IPS-15b (cell line): ENCODE measurements around the gene TRIM10.
A peak's percentile ranks its signal among the peaks of the same experiment; 100 is the strongest.

Experiments
- H3K27me3 ChIP-seq: one replicate; pipeline ENCODE4 v1.6.1; 2013; ENCODE audit warnings: low read length; ENCODE audit not compliant: control insufficient read depth, insufficient read depth
- H3K36me3 ChIP-seq: one replicate; pipeline ENCODE4 v1.6.1; 2013; ENCODE audit warnings: low read length; ENCODE audit not compliant: control insufficient read depth, insufficient read depth
- H3K4me1 ChIP-seq: one replicate; pipeline ENCODE4 v1.6.1; 2013; ENCODE audit warnings: mild to moderate bottlenecking, low read length; ENCODE audit not compliant: control insufficient read depth, insufficient read depth
- H3K4me3 ChIP-seq: one replicate; pipeline ENCODE4 v1.5.1; 2013; ENCODE audit warnings: low read depth, low read length
- H3K9ac ChIP-seq: one replicate; pipeline ENCODE4 v1.6.1; 2013; ENCODE audit warnings: low read depth, mild to moderate bottlenecking, low read length
- H3K9me3 ChIP-seq: one replicate; pipeline ENCODE4 v1.6.1; 2013; ENCODE audit warnings: mild to moderate bottlenecking, low read length; ENCODE audit not compliant: control insufficient read depth, insufficient read depth

The TRIM10 gene

GRCh38 chr6:30112402-30112994, 48.5 kb downstream of the TRIM10 start:
- H3K4me3 ChIP-seq = no peak overlapping the region
- no peak overlapping the region for H3K9ac ChIP-seq
- H3K9me3 ChIP-seq = no peaks in the 10 kb centered on the region
- H3K4me1 ChIP-seq = no peaks in the 10 kb centered on the region
- peaks cover 51% of the 10 kb centered on the region for H3K27me3 ChIP-seq
- no peaks in the 10 kb centered on the region for H3K36me3 ChIP-seq

- H3K9me3 ChIP-seq = no peaks in the 10 kb centered on the region
- H3K9ac ChIP-seq = no peak overlapping the region
- no peak overlapping the region for H3K4me3 ChIP-seq
- H3K4me1 ChIP-seq = no peaks in the 10 kb centered on the region
- peaks cover 52% of the 10 kb centered on the region for H3K27me3 ChIP-seq
- no peaks in the 10 kb centered on the region for H3K36me3 ChIP-seq
Observed at GRCh38 chr6:30111266-30111856, 49.6 kb downstream of the TRIM10 start.

- H3K27me3 ChIP-seq = peaks cover 69% of the 10 kb centered on the region
- peaks cover 7% of the 10 kb centered on the region for H3K4me1 ChIP-seq
Observed at GRCh38 chr6:30104661-30105060, 56.4 kb downstream of the TRIM10 start.

GRCh38 chr6:30103872-30104179, 57.2 kb downstream of the TRIM10 start:
- Histone ChIP-seq H3K4me3 (peak overlapping the region; percentile 74), H3K9me3 (no peaks in the 10 kb centered on the region), H3K9ac (no peak overlapping the region), H3K27me3 (peaks cover 76% of the 10 kb centered on the region), H3K36me3 (no peaks in the 10 kb centered on the region), H3K4me1 (peaks cover 7% of the 10 kb centered on the region)

More at GRCh38 chr6:30104661-30105060, 56.4 kb downstream of the TRIM10 start:
- Histone ChIP-seq H3K9ac (no peak overlapping the region), H3K36me3 (no peaks in the 10 kb centered on the region), H3K9me3 (no peaks in the 10 kb centered on the region), H3K4me3 (no peak overlapping the region)

- H3K27me3 ChIP-seq = peaks cover 79% of the 10 kb centered on the region
Observed at GRCh38 chr6:30102970-30103871, 57.8 kb downstream of the TRIM10 start.

GRCh38 chr6:30102414-30102969, 58.5 kb downstream of the TRIM10 start:
- Histone ChIP-seq H3K4me3 (peak overlapping the region; percentile 47), H3K36me3 (no peaks in the 10 kb centered on the region), H3K4me1 (peaks cover 7% of the 10 kb centered on the region), H3K27me3 (peaks cover 81% of the 10 kb centered on the region), H3K9ac (no peak overlapping the region), H3K9me3 (no peaks in the 10 kb centered on the region)

More at GRCh38 chr6:30102970-30103871, 57.8 kb downstream of the TRIM10 start:
- H3K9ac ChIP-seq = no peak overlapping the region
- peak overlapping the region; percentile 74 for H3K4me3 ChIP-seq
- peaks cover 7% of the 10 kb centered on the region for H3K4me1 ChIP-seq
- H3K9me3 ChIP-seq = no peaks in the 10 kb centered on the region
- H3K36me3 ChIP-seq = no peaks in the 10 kb centered on the region
